GM12878 (cell line): ENCODE measurements around the gene CCR3. TPM values are rescaled to one million over a fixed set of nuclear protein-coding genes. Genes with fewer than 3 reads are reported as not detected.

Experiments
- ATAC-seq: fragments of 200-7000 bp; cut with Tn5 transposase; 3 replicates; pipeline ENCODE4 v1.9.1; 2020; ENCODE audit warnings: mild to moderate bottlenecking, moderate library complexity
- BruUV-seq: library from RNA; stranded (reverse); fragments of 400-500 nt; replicated peaks from 2 replicates; lab custom pipeline; 2021; lab: Mats Ljungman, UMichigan
- CTCF ChIA-PET: fragments of 300-600 bp; sonication (Branson Sonifier 250); formaldehyde crosslinking; extraction: SDS; loops from one replicate; lab custom pipeline; 2021; ENCODE audit warnings: inconsistent platforms; lab: Yijun Ruan, JAX
- POLR2A ChIA-PET: fragments of 350-600 bp; formaldehyde crosslinking; extraction: SDS; loops from one replicate; lab custom pipeline; 2021; ENCODE audit warnings: inconsistent platforms; lab: Charles Lee
- RAD21 ChIA-PET: fragments of 300-600 bp; sonication (Branson Sonifier 250); formaldehyde crosslinking; loops from one replicate; lab custom pipeline; 2023; ENCODE audit warnings: antibody characterized with exemption; ENCODE audit not compliant: unreplicated experiment; lab: Charles Lee
- SMC1A ChIA-PET: fragments of 300-600 bp; sonication (Branson Sonifier 250); formaldehyde crosslinking; loops from one replicate; lab custom pipeline; 2023; ENCODE audit not compliant: unreplicated experiment, uncharacterized antibody; lab: Charles Lee
- DNase-seq: peaks from one replicate; pipeline ENCODE4 v3.0.0-alpha.2; 2011; ENCODE audit warnings: low read depth, low spot score
- FAIRE-seq: peaks from 3 replicates; lab custom pipeline; 2011; peaks lifted over from hg19 to GRCh38; lab: Jason Lieb, UNC
- H2AFZ ChIP-seq: 2 replicates; pipeline ENCODE4 v1.6.0; 2011; ENCODE audit warnings: low read depth, low read length, control low read depth; ENCODE audit not compliant: control insufficient read depth
- H3K27ac ChIP-seq: 2 replicates; pipeline ENCODE4 v1.5.1; 2011; ENCODE audit warnings: control low read depth; ENCODE audit not compliant: control insufficient read depth, insufficient read depth
- H3K27me3 ChIP-seq, 2 experiments: replicated peaks in 1 of 2; 2 replicates each; pipeline versions ENCODE4 v1.6.0 to v1.6.1; 2011; ENCODE audit warnings: low read length in 1 of 2; ENCODE audit not compliant: control insufficient read depth in 2 of 2, insufficient read depth in 2 of 2
- H3K36me3 ChIP-seq, 2 experiments: 2 replicates each; pipeline ENCODE4 v1.5.1; 2011; ENCODE audit warnings: low read length in 1 of 2; ENCODE audit not compliant: control insufficient read depth in 2 of 2, insufficient read depth in 2 of 2
- H3K4me1 ChIP-seq: 2 replicates; pipeline ENCODE4 v1.6.1; 2011; ENCODE audit warnings: mild to moderate bottlenecking, low read length, moderate library complexity, mixed read lengths; ENCODE audit not compliant: control insufficient read depth, insufficient read depth
- H3K4me2 ChIP-seq: 2 replicates; pipeline ENCODE4 v1.6.0; 2011; ENCODE audit warnings: control low read depth; ENCODE audit not compliant: control insufficient read depth, insufficient read depth
- H3K4me3 ChIP-seq: fragments of 200-600 bp; sonication (generic); 2 replicates; pipeline ENCODE4 v1.5.1; 2016
- H3K79me2 ChIP-seq: 2 replicates; pipeline ENCODE4 v1.6.0; 2011; ENCODE audit warnings: low read length; ENCODE audit not compliant: control insufficient read depth, insufficient read depth
- H3K9ac ChIP-seq: 2 replicates; pipeline ENCODE4 v1.8.0; 2011; ENCODE audit warnings: low read length, control low read depth, mixed read lengths; ENCODE audit not compliant: control insufficient read depth, insufficient read depth
- H3K9me3 ChIP-seq: replicated peaks from 3 replicates; pipeline ENCODE4 v1.5.1; 2011; ENCODE audit warnings: mild to moderate bottlenecking, low read length; ENCODE audit not compliant: control insufficient read depth, insufficient read depth
- H4K20me1 ChIP-seq: 2 replicates; pipeline ENCODE4 v1.6.0; 2011; ENCODE audit not compliant: control insufficient read depth, insufficient read depth
- CBX5 ChIP-seq: sonication (generic); IDR thresholded peaks from 2 replicates; pipeline ENCODE4 v1.6.1; 2016; ENCODE audit warnings: low read depth, moderate library complexity, mild to moderate bottlenecking, inconsistent platforms
- DPF2 ChIP-seq: fragments of 450-650 bp; IDR thresholded peaks from 2 replicates; pipeline ENCODE4 v1.6.1; 2017; ENCODE audit warnings: mild to moderate bottlenecking
- LARP7 ChIP-seq: fragments of 450-650 bp; IDR thresholded peaks from 2 replicates; pipeline ENCODE4 v1.6.1; 2017; ENCODE audit warnings: mild to moderate bottlenecking
- PKNOX1 ChIP-seq: fragments of 450-650 bp; IDR thresholded peaks from 2 replicates; pipeline ENCODE4 v1.6.1; 2016; ENCODE audit warnings: mild to moderate bottlenecking
- RB1 ChIP-seq: fragments of 450-650 bp; formaldehyde crosslinking; IDR thresholded peaks from 2 replicates; pipeline ENCODE4 v1.6.1; 2017; ENCODE audit warnings: mild to moderate bottlenecking, borderline replicate concordance
- RUNX3 ChIP-seq: IDR thresholded peaks from 2 replicates; pipeline ENCODE4 v1.6.1; 2012; ENCODE audit warnings: low read length, inconsistent platforms
- WGBS: methylation state at CpG from one replicate; pipeline ENCODE4 v1.1.6; 2016; ENCODE audit warnings: low lambda C conversion rate; ENCODE audit not compliant: insufficient replicate concordance, insufficient coverage; ENCODE audit errors: missing lambda C conversion rate; 5-methylcytosine and 5-hydroxymethylcytosine counted together
- in situ Hi-C: fragments of 300-500 bp; cut with MboI; formaldehyde crosslinking; loops from 9 replicates; pipeline ENCODE4 v1.14.3; 2018; ENCODE audit warnings: mixed read lengths
- intact Hi-C: fragments of 100-400 bp; cut with micrococcal nuclease; formaldehyde crosslinking; loops from one replicate; pipeline ENCODE4 v1.14.2; 2022; ENCODE audit not compliant: unreplicated experiment
- polyA plus RNA-seq, 11 experiments: library from polyadenylated mRNA; depleted of rRNA in 4 of 11; unstranded in 6 of 11; stranded (reverse) in 5 of 11; fragments of >200 nt; fragmentation: Nextera tagmentation in 4 of 11; fragmentation: Illumina TruSeq in 1 of 11; extraction: Ambion mirVana in 4 of 11; extraction: Trizol in 1 of 11; gene quantifications; 1 replicate in 1 of 11; 2 replicates in 10 of 11; pipeline versions ENCODE4 v1.2.1 to v1.2.3, GENCODE V29; 2011 to 2016; ENCODE audit warnings: inconsistent platforms in 2 of 11, missing spikeins in 2 of 11, low read depth in 1 of 11
- total RNA-seq, 4 experiments: library from RNA; depleted of rRNA in 3 of 4; stranded (reverse); fragments of >200 nt in 3 of 4; fragmentation: Illumina TruSeq in 1 of 4; extraction: Trizol in 1 of 4; gene quantifications; 2 replicates each; pipeline versions ENCODE4 v1.2.1 to v1.2.3, GENCODE V29; 2013 to 2021

CCR3 gene
- total and polyA plus RNA-seq, 10 of the 15 experiments (the other 5 are each of a cell fraction or from before 2014, with no cell fraction given), result 0.13 to 0.78 (median 0.41) TPM; not detected in 1

GRCh38 chr3:46277476-46277875, 35.2 kb downstream of the CCR3 start:
- POLR2A ChIA-PET, result no interaction called here
- Histone ChIP-seq H2AFZ (no peak overlapping the region), H3K4me2 (no peak overlapping the region), H3K27ac (no peak overlapping the region), H3K36me3 (no peaks in the 10 kb centered on the region), H3K27me3 (0 out of 4 replicates have a peak, but pooled peaks cover 0 to 2% of the 10 kb centered on the region in 2 experiments), H4K20me1 (no peaks in the 10 kb centered on the region), H3K9me3 (peaks cover 2% of the 10 kb centered on the region; the same call in 2 of the 3 replicates), H3K4me1 (peaks cover 29% of the 10 kb centered on the region), H3K4me3 (no peak overlapping the region)
- DNase-seq, result no peak
- SMC1A ChIA-PET, result interaction anchor here (6.8 kb wide), 1 partner anchor 92 kb away, joined by 137 read pairs; the partner anchor contains the start of gene CCR5
- intact Hi-C loops, result no loop called here
- no peak for FAIRE-seq
- WGBS, result 40% methylated on average over 2 of the region's 2 CpGs
- in situ Hi-C loops, result no loop called here
- no TSS peak for BruUV-seq
- ATAC-seq, result no peak
- CTCF ChIA-PET, result interaction anchor here (1.0 to 4.2 kb wide), 6 partner anchors 48 to 97 kb away, joined by 3 to 142 read pairs (median 6); partner anchors contain the start of gene CCR5
- no peak for TF ChIP-seq RB1
- peak; percentile 36; the same call in 1 of the 2 replicates for TF ChIP-seq PKNOX1
- TF ChIP-seq, all 136 proteins: peak for 1
- Histone ChIP-seq H3K9ac (no peak overlapping the region), H3K79me2 (no peaks in the 10 kb centered on the region)
- RAD21 ChIA-PET, result interaction anchor here (1.5 to 2.3 kb wide), 3 partner anchors 11 to 92 kb away, joined by 4 to 87 read pairs (median 9); partner anchors contain the start of gene CCR5

GRCh38 chr3:46278816-46279672, 36.8 kb downstream of the CCR3 start:
- H3K4me1 ChIP-seq, result peaks cover 29% of the 10 kb centered on the region
- H3K9ac ChIP-seq, result no peak overlapping the region
- no peaks in the 10 kb centered on the region for H3K79me2 ChIP-seq
- SMC1A ChIA-PET, result interaction anchor here (0.8 to 3.3 kb wide), 2 partner anchors 85 to 91 kb away, joined by 3 to 35 read pairs; partner anchors contain the start of gene CCR5
- RAD21 ChIA-PET, result interaction anchor here (1.7 to 2.3 kb wide), 2 partner anchors 89 to 98 kb away, joined by 4 to 9 read pairs; no protein-coding TSS in a partner anchor
- H3K36me3 ChIP-seq, result no peaks in the 10 kb centered on the region
- H3K4me3 ChIP-seq, result no peak overlapping the region
- H4K20me1 ChIP-seq, result no peaks in the 10 kb centered on the region
- no peak overlapping the region for H3K27ac ChIP-seq
- POLR2A ChIA-PET, result no interaction called here
- DNase-seq (no peak), ATAC-seq (peak; percentile 53), FAIRE-seq (peak; percentile 74)
- no TSS peak for BruUV-seq
- in situ Hi-C loops, result no loop called here
- no peak overlapping the region for H2AFZ ChIP-seq
- peaks cover 2% of the 10 kb centered on the region; the same call in 2 of the 3 replicates for H3K9me3 ChIP-seq
- CTCF ChIA-PET, result interaction anchor here (0.6 to 1.9 kb wide), 6 partner anchors 37 to 190 kb away, joined by 3 to 10 read pairs (median 4); partner anchors contain the start of gene CCR5
- no peaks in the 10 kb centered on the region for H3K27me3 ChIP-seq
- TF ChIP-seq RUNX3 (peak; percentile 27; the same call in 1 of the 2 replicates), LARP7 (no peak), CBX5 (0 out of 2 replicates have a peak, but pooled peaks have one; percentile 21), DPF2 (no peak)
- WGBS, result 57% methylated on average over 3 of the region's 3 CpGs
- intact Hi-C loops, result no loop called here
- H3K4me2 ChIP-seq, result no peak overlapping the region
